IMR-90 (cell line): ENCODE measurements around the gene THRB.

Source experiments
- CTCF ChIP-seq: conservative IDR thresholded peaks from 2 replicates; pipeline ENCODE4 v1.5.1; 2012; ENCODE audit warnings: mild to moderate bottlenecking, low read depth, low read length, improper control_type of control experiment
- RAD21 ChIP-seq: IDR thresholded peaks from 2 replicates; pipeline ENCODE4 v1.6.1; 2012; ENCODE audit warnings: low read length, improper control_type of control experiment
- RCOR1 ChIP-seq: IDR thresholded peaks from 2 replicates; pipeline ENCODE4 v1.6.1; 2012; ENCODE audit warnings: mild to moderate bottlenecking, low read length, improper control_type of control experiment; ENCODE audit not compliant: insufficient replicate concordance

GRCh38 chr3:24523215-24523614 lies 28.6 kb upstream of the THRB start:
- TF ChIP-seq RAD21 (no peak), RCOR1 (no peak), CTCF (no peak)
